ENCODE data around the gene CPNE9. TPM values are rescaled to one million over a fixed set of nuclear protein-coding genes. Genes with fewer than 3 reads are reported as not detected.
A peak's percentile ranks its signal among the peaks of the same experiment; 100 is the strongest.

Gene CPNE9
- total RNA-seq, 1 donor from 2014 or later: not detected

DNA sequence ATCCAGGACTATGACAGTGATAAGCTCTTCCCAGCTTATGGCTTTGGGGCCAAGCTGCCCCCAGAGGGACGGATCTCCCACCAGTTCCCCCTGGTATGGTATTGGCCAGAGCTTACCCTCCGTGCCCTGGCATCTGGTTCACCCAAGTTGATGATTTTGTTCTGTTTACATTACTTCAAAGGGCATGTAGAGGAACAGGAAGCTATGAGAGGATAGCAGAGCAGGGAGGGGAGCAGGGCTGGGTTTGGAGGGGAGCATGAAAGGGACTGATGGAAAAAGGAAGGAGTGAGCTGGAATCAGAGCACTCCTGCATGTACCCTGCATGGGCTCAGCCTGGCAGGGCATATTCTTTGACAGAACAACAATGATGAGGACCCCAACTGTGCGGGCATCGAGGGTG, 14.5 kb downstream of the CPNE9 start:
- Mint-ChIP-seq H3K27ac (ENCODE audit: unreplicated experiment) (no peak overlapping the region), H3K36me3 (ENCODE audit: unreplicated experiment) (no peaks in the 10 kb centered on the region), H3K4me3 (ENCODE audit: unreplicated experiment) (no peak overlapping the region), H3K9me3 (ENCODE audit: unreplicated experiment) (no peaks in the 10 kb centered on the region), H3K4me1 (ENCODE audit: unreplicated experiment) (no peaks in the 10 kb centered on the region), H3K27me3 (ENCODE audit: unreplicated experiment) (peaks cover 53% of the 10 kb centered on the region)
- no peak for DNase-seq (ENCODE audit: extremely low spot score, unreplicated experiment)
- TF ChIP-seq, protein P1, sequence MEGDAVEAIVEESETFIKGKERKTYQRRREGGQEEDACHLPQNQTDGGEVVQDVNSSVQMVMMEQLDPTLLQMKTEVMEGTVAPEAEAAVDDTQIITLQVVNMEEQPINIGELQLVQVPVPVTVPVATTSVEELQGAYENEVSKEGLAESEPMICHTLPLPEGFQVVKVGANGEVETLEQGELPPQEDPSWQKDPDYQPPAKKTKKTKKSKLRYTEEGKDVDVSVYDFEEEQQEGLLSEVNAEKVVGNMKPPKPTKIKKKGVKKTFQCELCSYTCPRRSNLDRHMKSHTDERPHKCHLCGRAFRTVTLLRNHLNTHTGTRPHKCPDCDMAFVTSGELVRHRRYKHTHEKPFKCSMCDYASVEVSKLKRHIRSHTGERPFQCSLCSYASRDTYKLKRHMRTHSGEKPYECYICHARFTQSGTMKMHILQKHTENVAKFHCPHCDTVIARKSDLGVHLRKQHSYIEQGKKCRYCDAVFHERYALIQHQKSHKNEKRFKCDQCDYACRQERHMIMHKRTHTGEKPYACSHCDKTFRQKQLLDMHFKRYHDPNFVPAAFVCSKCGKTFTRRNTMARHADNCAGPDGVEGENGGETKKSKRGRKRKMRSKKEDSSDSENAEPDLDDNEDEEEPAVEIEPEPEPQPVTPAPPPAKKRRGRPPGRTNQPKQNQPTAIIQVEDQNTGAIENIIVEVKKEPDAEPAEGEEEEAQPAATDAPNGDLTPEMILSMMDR (IDR thresholded peaks at IDR 0.05): no peak

DNA sequence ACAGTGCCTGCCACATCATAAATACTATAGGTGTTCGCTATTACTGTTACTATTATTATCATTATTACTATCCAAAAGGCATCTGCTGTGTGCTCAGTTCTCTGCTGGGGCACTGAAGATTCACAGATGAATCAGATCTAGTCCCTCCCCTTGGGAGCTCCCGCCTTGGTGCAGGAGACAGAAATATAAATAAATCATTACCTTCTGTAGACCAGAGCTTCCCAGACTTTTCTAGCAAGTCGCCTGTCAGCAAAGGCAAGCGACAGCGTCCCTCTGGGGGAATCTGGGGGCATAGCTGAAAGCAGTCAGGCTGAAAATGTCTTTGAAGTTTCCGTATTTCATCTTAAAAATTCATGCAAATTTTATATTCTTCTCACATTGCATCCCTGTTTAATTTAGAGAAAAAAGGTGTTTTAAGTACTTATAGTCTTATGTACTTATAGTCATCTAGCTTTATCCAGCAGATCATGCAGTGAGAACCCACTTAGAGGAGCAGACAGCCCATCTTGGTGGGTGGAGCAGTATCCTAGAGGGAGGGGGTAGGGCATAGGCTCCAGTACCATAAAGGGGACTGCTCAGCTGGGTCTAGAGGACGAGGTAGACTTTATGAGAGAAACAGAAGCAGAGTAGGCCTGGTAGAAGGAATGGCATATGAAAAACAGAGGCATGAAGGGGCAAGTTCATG, 17.5 kb downstream of the CPNE9 start:
- Mint-ChIP-seq H3K36me3 (ENCODE audit: unreplicated experiment) (no peaks in the 10 kb centered on the region), H3K27me3 (ENCODE audit: unreplicated experiment) (peaks cover 57% of the 10 kb centered on the region), H3K4me3 (ENCODE audit: unreplicated experiment) (no peak overlapping the region), H3K9me3 (ENCODE audit: unreplicated experiment) (no peaks in the 10 kb centered on the region), H3K27ac (ENCODE audit: unreplicated experiment) (no peak overlapping the region), H3K4me1 (ENCODE audit: unreplicated experiment) (no peaks in the 10 kb centered on the region)
- TF ChIP-seq, protein P1 (IDR thresholded peaks at IDR 0.05): no peak
- no peak for DNase-seq (ENCODE audit: extremely low spot score, unreplicated experiment)

DNA sequence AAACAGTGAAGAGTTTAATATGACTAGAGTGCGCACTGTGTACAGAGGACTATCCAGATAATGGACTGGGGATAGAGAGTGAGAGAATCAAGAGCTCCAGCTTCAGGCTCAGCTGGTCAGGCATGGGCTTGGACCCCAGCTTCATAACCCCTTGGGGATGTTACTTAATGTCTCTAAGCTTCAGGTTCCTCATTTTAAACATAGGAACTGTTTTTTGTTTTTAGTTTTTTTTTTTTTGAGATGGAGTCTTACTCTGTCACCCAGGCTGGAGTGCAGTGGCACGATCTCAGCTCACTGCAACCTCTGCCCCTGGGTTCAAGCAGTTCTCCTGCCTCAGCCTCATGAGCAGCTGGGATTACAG, 18.0 kb downstream of the CPNE9 start:
- DNase-seq (ENCODE audit: extremely low spot score, unreplicated experiment): no peak
- H3K36me3 Mint-ChIP-seq (ENCODE audit: unreplicated experiment): no peaks in the 10 kb centered on the region
- H3K27ac Mint-ChIP-seq (ENCODE audit: unreplicated experiment): no peak overlapping the region
- no peaks in the 10 kb centered on the region for H3K9me3 Mint-ChIP-seq (ENCODE audit: unreplicated experiment)
- TF ChIP-seq, protein P1 (IDR thresholded peaks at IDR 0.05): no peak
- no peak overlapping the region for H3K4me3 Mint-ChIP-seq (ENCODE audit: unreplicated experiment)
- H3K4me1 Mint-ChIP-seq (ENCODE audit: unreplicated experiment): no peaks in the 10 kb centered on the region
- H3K27me3 Mint-ChIP-seq (ENCODE audit: unreplicated experiment): peaks cover 56% of the 10 kb centered on the region

- no peak for DNase-seq (ENCODE audit: extremely low spot score, unreplicated experiment)
- Mint-ChIP-seq H3K36me3 (ENCODE audit: unreplicated experiment) (no peaks in the 10 kb centered on the region), H3K4me1 (ENCODE audit: unreplicated experiment) (peaks cover 10% of the 10 kb centered on the region), H3K27ac (ENCODE audit: unreplicated experiment) (no peak overlapping the region), H3K27me3 (ENCODE audit: unreplicated experiment) (peaks cover 41% of the 10 kb centered on the region), H3K9me3 (ENCODE audit: unreplicated experiment) (no peaks in the 10 kb centered on the region), H3K4me3 (ENCODE audit: unreplicated experiment) (no peak overlapping the region)
- TF ChIP-seq, protein P1 (IDR thresholded peaks at IDR 0.05): no peak
These were observed 22.3 kb downstream of the CPNE9 start for GRCh38 chr3:9725775-9726515.

GRCh38 chr3:9727041-9727595, 23.5 kb downstream of the CPNE9 start:
- H3K27me3 Mint-ChIP-seq (ENCODE audit: unreplicated experiment): peaks cover 31% of the 10 kb centered on the region
- DNase-seq (ENCODE audit: extremely low spot score, unreplicated experiment): no peak
- peaks cover 10% of the 10 kb centered on the region for H3K4me1 Mint-ChIP-seq (ENCODE audit: unreplicated experiment)
- TF ChIP-seq, protein P1 (IDR thresholded peaks at IDR 0.05): peak; percentile 17
- no peak overlapping the region for H3K27ac Mint-ChIP-seq (ENCODE audit: unreplicated experiment)
- H3K9me3 Mint-ChIP-seq (ENCODE audit: unreplicated experiment): no peaks in the 10 kb centered on the region
- H3K36me3 Mint-ChIP-seq (ENCODE audit: unreplicated experiment): no peaks in the 10 kb centered on the region
- H3K4me3 Mint-ChIP-seq (ENCODE audit: unreplicated experiment): no peak overlapping the region

Measured in osteocyte (in vitro differentiated cells).